Activated CD4-positive, alpha-beta memory T cell treated with anti-CD3 and anti-CD28 coated beads for 36 hours (primary cell): ENCODE measurements around the gene TCF7L1. TPM values are rescaled to one million over a fixed set of nuclear protein-coding genes. Genes with fewer than 3 reads are reported as not detected.

Experiments used
- CTCF ChIA-PET: fragments of 350-600 bp; sonication (Branson Sonifier 250); formaldehyde crosslinking; loops from one replicate; lab custom pipeline; 2021; ENCODE audit warnings: antibody characterized with exemption, inconsistent platforms; lab: Charles Lee
- POLR2A ChIA-PET: fragments of 350-600 bp; sonication (Branson Sonifier 250); formaldehyde crosslinking; loops from one replicate; lab custom pipeline; 2021; ENCODE audit warnings: antibody characterized with exemption; lab: Charles Lee
- DNase-seq: peaks from one replicate; pipeline ENCODE4 v3.0.0-alpha.2; 2020
- H3K27ac Mint-ChIP-seq: one replicate; pipeline ENCODE4 v1.8.0; 2021; ENCODE audit warnings: mixed read lengths
- H3K27me3 Mint-ChIP-seq: one replicate; pipeline ENCODE4 v1.8.0; 2021; ENCODE audit warnings: mixed read lengths
- H3K36me3 Mint-ChIP-seq: one replicate; pipeline ENCODE4 v1.8.0; 2021; ENCODE audit warnings: mixed read lengths
- H3K4me1 Mint-ChIP-seq: one replicate; pipeline ENCODE4 v1.8.0; 2021; ENCODE audit warnings: low read depth, mixed read lengths
- H3K4me3 Mint-ChIP-seq: one replicate; pipeline ENCODE4 v1.8.0; 2021; ENCODE audit warnings: mild to moderate bottlenecking, mixed read lengths
- H3K9me3 Mint-ChIP-seq: one replicate; pipeline ENCODE4 v1.8.0; 2021; ENCODE audit warnings: mixed read lengths
- intact Hi-C: fragments of 100-400 bp; cut with micrococcal nuclease; formaldehyde crosslinking; loops from one replicate; pipeline ENCODE4 v1.15.1; 2023
- total RNA-seq, 2 experiments: library from RNA; stranded (reverse); gene quantifications; one replicate each; pipeline ENCODE4 v1.2.3, GENCODE V29; 2021

TCF7L1 gene, protein sequence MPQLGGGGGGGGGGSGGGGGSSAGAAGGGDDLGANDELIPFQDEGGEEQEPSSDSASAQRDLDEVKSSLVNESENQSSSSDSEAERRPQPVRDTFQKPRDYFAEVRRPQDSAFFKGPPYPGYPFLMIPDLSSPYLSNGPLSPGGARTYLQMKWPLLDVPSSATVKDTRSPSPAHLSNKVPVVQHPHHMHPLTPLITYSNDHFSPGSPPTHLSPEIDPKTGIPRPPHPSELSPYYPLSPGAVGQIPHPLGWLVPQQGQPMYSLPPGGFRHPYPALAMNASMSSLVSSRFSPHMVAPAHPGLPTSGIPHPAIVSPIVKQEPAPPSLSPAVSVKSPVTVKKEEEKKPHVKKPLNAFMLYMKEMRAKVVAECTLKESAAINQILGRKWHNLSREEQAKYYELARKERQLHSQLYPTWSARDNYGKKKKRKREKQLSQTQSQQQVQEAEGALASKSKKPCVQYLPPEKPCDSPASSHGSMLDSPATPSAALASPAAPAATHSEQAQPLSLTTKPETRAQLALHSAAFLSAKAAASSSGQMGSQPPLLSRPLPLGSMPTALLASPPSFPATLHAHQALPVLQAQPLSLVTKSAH
- under 1 TPM in 1 of 2 experiments, not detected in 1; 0.07 TPM for total RNA-seq

DNA sequence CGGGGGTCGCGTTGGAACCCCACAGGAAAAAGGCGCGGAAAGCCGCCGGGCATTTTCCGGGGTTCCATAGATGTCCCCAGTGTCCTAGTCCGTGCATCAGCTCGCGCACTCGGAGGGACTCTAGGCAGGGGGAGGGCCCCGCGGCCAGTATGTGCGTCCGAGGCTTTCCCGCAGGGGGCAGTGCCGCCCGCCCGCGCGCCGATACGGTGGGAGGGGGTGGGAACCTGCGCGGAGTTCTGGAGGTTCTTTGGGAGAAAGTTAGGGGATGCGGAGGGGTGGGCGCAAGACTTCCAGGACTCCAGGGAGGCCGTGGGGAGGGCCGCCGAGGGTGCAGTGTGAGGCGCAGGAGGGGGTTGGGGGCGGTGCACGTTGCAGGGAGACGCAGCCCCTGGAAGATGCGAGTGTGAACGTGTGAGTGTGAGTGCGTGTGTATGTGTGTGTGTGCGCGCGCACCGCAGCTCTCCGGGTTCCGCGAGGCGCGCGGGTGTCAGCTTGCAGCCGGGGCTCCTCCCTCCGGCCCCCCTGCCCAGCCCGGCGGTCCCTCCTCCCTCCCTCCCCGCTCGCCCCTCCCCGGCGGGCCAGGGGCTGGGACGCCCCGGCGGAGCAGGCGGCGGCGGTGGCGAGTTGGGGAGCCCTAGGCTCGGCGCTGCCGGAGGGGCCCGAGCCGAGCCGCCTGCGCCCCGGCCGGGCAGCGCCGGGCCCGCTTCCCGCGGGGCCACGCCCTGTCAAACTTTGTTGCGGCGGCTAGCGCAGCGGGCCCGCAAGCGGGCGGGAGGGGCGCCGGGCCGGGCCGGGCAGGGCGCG lies at the start of gene TCF7L1:
TSS of gene TCF7L1 (plus strand) at position 559 of the 804 bp plus-strand sequence. CDS start 293 bp downstream, outside the sequence.
- DNase-seq, result peak; percentile 59
- Mint-ChIP-seq H3K9me3 (no peaks in the 10 kb centered on the region), H3K27me3 (peaks cover 50% of the 10 kb centered on the region), H3K4me3 (peak within 1 kb of the TSS; percentile 62), H3K27ac (no peak within 1 kb of the TSS), H3K4me1 (peaks cover 4% of the 10 kb centered on the region), H3K36me3 (peaks cover 1% of the 10 kb centered on the region)
- intact Hi-C loops, result loop anchor here (2.0 to 5.0 kb wide), 3 partner anchors 66 to 206 kb away; no protein-coding TSS in a partner anchor
- POLR2A ChIA-PET, result no interaction called here
- CTCF ChIA-PET, result interaction anchor here (0.6 to 2.0 kb wide), 6 partner anchors 8 to 167 kb away, joined by 3 to 6 read pairs (median 4); no protein-coding TSS in a partner anchor

GRCh38 chr2:85085563-85085962 lies 47.6 kb upstream of the TCF7L1 start:
- DNase-seq, result no peak
- Mint-ChIP-seq H3K27me3 (peaks cover 16% of the 10 kb centered on the region), H3K27ac (no peak overlapping the region), H3K9me3 (peaks cover 16% of the 10 kb centered on the region), H3K4me1 (peaks cover 4% of the 10 kb centered on the region), H3K36me3 (peaks cover 2% of the 10 kb centered on the region), H3K4me3 (no peak overlapping the region)
- POLR2A ChIA-PET, result no interaction called here
- CTCF ChIA-PET, result interaction anchor here (0.7 to 0.9 kb wide), 2 partner anchors 14 to 68 kb away, joined by 3 to 4 read pairs; no protein-coding TSS in a partner anchor
- intact Hi-C loops, result no loop called here

DNA sequence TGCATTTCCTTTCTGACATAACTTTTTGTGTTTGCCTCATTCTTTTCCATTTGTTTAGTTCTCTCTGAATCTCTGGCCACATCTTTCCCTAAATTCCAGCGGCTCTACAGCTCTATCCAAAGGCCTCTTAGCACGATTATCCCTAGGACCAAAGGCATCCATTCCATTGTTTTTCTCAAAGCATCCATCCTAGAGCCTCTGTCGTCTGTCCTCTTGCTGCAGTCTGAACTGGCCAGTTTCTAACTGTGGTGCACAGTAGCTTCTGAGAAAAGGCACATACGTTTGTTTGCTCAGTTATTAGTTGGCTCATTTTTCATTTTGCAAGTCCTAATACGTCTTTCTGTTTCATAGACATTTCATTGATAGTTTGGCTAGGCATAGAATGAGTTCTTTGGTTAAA lies 45.7 kb upstream of the TCF7L1 start:
- Mint-ChIP-seq H3K36me3 (no peaks in the 10 kb centered on the region), H3K4me3 (no peak overlapping the region), H3K27me3 (peaks cover 11% of the 10 kb centered on the region), H3K4me1 (peaks cover 4% of the 10 kb centered on the region), H3K9me3 (peaks cover 1% of the 10 kb centered on the region), H3K27ac (no peak overlapping the region)
- intact Hi-C loops, result no loop called here
- POLR2A ChIA-PET, result no interaction called here
- no peak for DNase-seq
- CTCF ChIA-PET, result no interaction called here

DNA sequence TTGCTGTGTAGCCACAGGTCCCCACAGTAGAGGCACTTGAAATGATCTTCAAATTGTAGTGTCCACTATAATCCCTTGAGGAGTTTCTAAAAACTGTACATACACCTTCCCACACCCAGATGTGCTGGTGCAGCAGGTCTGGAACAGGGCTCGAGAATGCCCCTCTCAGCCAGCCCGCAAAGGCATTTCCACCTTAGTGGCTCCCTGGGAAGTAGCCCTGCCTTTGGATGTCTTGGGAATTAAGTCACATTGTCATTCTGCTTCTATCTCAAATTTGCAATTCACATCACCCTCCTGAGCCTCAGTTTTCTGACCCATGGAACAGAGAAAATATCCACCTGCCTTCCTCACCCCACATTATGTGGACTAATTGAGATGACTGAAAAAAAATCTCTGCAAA lies 44.3 kb upstream of the TCF7L1 start:
- Mint-ChIP-seq H3K4me3 (no peak overlapping the region), H3K4me1 (peaks cover 4% of the 10 kb centered on the region), H3K27me3 (peaks cover 3% of the 10 kb centered on the region), H3K36me3 (no peaks in the 10 kb centered on the region), H3K9me3 (no peaks in the 10 kb centered on the region), H3K27ac (no peak overlapping the region)
- no peak for DNase-seq
- POLR2A ChIA-PET, result no interaction called here
- CTCF ChIA-PET, result no interaction called here
- intact Hi-C loops, result no loop called here

- CTCF ChIA-PET, result no interaction called here
- Mint-ChIP-seq H3K4me3 (no peak overlapping the region), H3K27ac (no peak overlapping the region), H3K27me3 (peaks cover 2% of the 10 kb centered on the region), H3K4me1 (peaks cover 4% of the 10 kb centered on the region), H3K36me3 (no peaks in the 10 kb centered on the region), H3K9me3 (no peaks in the 10 kb centered on the region)
- no peak for DNase-seq
- intact Hi-C loops, result no loop called here
- POLR2A ChIA-PET, result no interaction called here
Observed at GRCh38 chr2:85089585-85089984, 43.6 kb upstream of the TCF7L1 start.

GRCh38 chr2:85091838-85092237 lies 41.4 kb upstream of the TCF7L1 start:
- intact Hi-C loops, result no loop called here

GRCh38 chr2:85095094-85095493 lies 38.1 kb upstream of the TCF7L1 start:
- ChIA-PET POLR2A (no interaction called here), CTCF (no interaction called here)
- no peaks in the 10 kb centered on the region for H3K36me3 Mint-ChIP-seq
- H3K9me3 Mint-ChIP-seq, result no peaks in the 10 kb centered on the region
- H3K27ac Mint-ChIP-seq, result no peak overlapping the region
- intact Hi-C loops, result no loop called here
- DNase-seq, result no peak
- H3K4me1 Mint-ChIP-seq, result no peaks in the 10 kb centered on the region
- peaks cover 14% of the 10 kb centered on the region for H3K27me3 Mint-ChIP-seq
- no peak overlapping the region for H3K4me3 Mint-ChIP-seq

More at GRCh38 chr2:85091838-85092237, 41.4 kb upstream of the TCF7L1 start:
- H3K4me3 Mint-ChIP-seq, result no peak overlapping the region
- H3K4me1 Mint-ChIP-seq, result no peaks in the 10 kb centered on the region
- POLR2A ChIA-PET, result no interaction called here
- peaks cover 8% of the 10 kb centered on the region for H3K27me3 Mint-ChIP-seq
- DNase-seq, result no peak
- no peaks in the 10 kb centered on the region for H3K9me3 Mint-ChIP-seq
- CTCF ChIA-PET, result no interaction called here
- no peaks in the 10 kb centered on the region for H3K36me3 Mint-ChIP-seq
- H3K27ac Mint-ChIP-seq, result no peak overlapping the region

DNA sequence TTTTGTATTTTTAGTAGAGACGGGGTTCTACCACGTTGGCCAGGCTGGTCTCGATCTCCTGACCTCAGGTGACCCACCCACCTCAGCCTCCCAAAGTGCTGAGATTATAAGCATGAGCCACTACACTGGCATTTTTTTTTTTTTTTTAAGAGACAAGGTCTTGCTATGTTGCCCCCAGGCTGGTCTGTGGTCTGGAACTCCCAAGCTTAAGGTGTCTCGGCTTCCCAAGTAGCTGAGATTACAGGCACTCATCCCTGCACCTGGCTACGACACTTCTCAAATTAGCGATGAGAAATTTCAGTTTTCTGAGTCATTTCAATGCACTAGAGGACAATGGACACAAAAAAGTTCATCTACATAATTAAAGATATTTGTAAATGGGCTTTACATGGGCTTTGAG lies 36.6 kb upstream of the TCF7L1 start:
- ChIA-PET CTCF (no interaction called here), POLR2A (no interaction called here)
- Mint-ChIP-seq H3K27ac (no peak overlapping the region), H3K27me3 (peaks cover 17% of the 10 kb centered on the region), H3K4me3 (no peak overlapping the region), H3K36me3 (no peaks in the 10 kb centered on the region), H3K9me3 (no peaks in the 10 kb centered on the region), H3K4me1 (no peaks in the 10 kb centered on the region)
- intact Hi-C loops, result no loop called here
- DNase-seq, result no peak

DNA sequence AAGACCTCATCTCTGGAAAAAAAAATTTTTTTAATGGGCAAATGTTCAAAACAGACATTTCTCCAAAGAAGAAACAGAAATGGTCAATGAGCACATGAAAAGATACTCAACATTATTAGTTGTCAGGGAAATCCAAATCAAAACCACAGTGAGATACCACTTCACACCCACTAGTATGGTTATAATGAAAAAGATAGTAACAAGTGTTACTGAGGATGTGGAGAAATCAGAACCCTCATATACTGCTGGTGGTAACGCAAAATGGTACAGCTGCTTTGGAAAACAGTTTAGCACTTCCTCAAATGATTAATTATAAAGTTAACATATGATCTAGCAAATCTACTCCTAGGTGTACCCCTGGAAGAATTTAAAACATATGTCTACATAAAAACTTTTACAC lies 29.0 kb upstream of the TCF7L1 start:
- intact Hi-C loops, result no loop called here
- ChIA-PET CTCF (no interaction called here), POLR2A (no interaction called here)
- H3K4me3 Mint-ChIP-seq, result no peak overlapping the region
- no peak for DNase-seq
- no peaks in the 10 kb centered on the region for H3K4me1 Mint-ChIP-seq
- H3K27ac Mint-ChIP-seq, result no peak overlapping the region
- H3K27me3 Mint-ChIP-seq, result peaks cover 5% of the 10 kb centered on the region
- H3K36me3 Mint-ChIP-seq, result no peaks in the 10 kb centered on the region
- no peaks in the 10 kb centered on the region for H3K9me3 Mint-ChIP-seq

DNA sequence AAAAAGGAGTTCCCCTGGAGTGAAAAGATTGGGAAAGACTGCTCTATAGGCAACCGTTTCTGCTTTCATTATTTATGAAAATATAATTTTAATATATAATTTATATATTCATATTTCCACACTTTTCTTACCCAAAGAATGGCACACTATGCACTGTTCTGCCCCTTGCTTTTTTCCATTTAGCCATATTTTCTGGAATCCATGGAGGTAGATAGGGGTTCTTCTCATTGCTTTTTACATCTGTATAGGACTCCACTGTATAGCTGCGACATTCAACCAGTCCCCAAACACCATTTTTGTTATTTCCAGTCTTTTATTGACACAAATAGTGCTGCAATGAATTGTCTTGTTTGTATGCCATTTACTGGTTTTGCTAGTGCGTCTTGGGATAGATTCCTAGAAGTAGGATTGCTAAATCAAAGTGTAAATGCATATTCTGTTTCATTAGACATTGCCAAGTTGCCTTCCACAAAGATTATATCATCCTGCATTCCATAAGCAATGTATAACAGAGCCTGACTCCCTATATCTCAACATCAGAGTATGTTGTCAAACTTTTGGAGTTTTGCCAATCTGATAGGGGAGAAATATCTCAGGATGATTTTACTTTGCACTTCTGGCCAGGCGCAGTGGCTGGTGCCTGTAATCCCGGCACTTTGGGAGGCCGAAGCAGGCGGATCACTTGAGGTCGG lies 26.6 kb upstream of the TCF7L1 start:
- no peak overlapping the region for H3K4me3 Mint-ChIP-seq
- intact Hi-C loops, result no loop called here

DNA sequence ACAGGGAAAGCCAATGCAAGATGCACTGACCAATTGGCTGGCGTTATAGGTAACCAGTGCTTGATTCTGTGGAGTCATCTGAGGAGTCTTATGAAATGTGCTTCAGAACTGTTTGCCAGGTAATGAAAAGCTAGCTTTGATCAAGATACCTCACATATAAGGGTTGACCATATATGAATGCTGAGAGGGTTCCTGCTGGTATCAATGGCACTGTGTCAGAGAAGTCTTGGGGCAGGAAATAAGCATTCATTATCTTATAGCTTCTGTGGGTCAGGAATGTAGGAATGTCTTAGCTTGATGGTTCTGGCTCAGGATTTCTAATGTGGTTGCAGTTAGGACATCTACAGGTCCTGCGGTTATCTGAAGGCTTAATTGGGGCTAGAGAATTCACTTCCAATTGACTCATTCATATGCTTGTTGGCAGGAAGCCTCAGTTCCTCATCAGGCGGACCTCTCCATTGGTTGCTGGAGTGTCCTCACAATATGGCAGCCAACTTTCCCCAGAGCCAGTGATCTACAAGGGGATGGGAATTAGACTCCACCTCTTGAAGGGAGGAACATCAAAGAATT lies 22.1 kb upstream of the TCF7L1 start:
- Mint-ChIP-seq H3K27me3 (peaks cover 24% of the 10 kb centered on the region), H3K36me3 (no peaks in the 10 kb centered on the region), H3K4me3 (no peak overlapping the region), H3K9me3 (no peaks in the 10 kb centered on the region), H3K4me1 (no peaks in the 10 kb centered on the region), H3K27ac (no peak overlapping the region)
- ChIA-PET POLR2A (no interaction called here), CTCF (no interaction called here)
- DNase-seq, result no peak
- intact Hi-C loops, result no loop called here

More for the DNA sequence above, 26.6 kb upstream of the TCF7L1 start:
- no peak for DNase-seq
- ChIA-PET CTCF (no interaction called here), POLR2A (no interaction called here)
- H3K9me3 Mint-ChIP-seq, result no peaks in the 10 kb centered on the region
- peaks cover 10% of the 10 kb centered on the region for H3K27me3 Mint-ChIP-seq
- no peak overlapping the region for H3K27ac Mint-ChIP-seq
- H3K4me1 Mint-ChIP-seq, result no peaks in the 10 kb centered on the region
- no peaks in the 10 kb centered on the region for H3K36me3 Mint-ChIP-seq
